ENCODE measurements around the gene F2.
"Not testable (repeated sequence)": the region's sequence is repeated elsewhere in the genome, so short reads cannot be mapped to it uniquely, and the experiment has no call there.

Gene F2

DNA sequence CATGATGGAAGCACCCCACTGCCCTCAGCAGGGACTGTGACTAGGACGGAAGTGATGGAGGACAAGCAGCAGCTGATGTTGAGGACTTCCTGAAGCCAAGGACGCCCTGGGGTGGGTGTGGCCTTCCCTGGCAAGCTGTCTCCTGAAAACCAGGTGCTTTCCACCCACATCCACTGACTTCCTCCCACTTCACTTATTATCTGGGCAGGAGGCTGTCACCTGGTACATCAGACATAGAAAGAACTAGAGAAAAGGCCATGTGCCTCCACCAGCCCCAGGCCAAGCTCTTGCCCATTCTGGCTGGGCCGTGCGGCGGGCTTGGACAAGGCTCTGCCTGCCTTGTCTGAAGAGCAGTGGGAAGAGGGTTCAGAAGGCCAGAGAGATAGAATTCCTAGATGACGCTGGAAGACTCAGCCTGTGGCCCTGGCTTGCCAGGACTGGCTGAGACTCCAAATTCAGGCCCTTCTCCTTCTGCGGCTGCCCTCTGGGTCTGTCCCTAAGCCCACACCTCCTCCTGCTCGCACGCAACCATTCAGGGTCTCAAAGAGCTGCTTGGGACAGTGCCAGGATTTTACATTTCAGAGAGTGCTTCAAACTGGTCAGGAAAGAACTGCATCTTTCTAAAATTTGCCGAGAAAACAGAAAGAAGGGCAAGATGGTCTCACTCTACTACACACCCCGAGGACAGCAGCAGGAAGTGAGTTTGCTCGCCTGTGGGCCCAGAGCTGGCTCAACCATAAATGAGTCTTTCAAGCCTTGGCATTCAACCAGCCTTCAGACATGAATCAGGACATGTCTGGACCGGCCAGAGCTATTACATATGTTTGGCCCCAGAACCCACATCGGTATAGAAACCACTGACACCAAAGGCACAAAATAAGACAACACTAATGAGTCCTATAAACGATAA lies 31.9 kb upstream of the F2 start:
- FAIRE-seq: no peak

DNA sequence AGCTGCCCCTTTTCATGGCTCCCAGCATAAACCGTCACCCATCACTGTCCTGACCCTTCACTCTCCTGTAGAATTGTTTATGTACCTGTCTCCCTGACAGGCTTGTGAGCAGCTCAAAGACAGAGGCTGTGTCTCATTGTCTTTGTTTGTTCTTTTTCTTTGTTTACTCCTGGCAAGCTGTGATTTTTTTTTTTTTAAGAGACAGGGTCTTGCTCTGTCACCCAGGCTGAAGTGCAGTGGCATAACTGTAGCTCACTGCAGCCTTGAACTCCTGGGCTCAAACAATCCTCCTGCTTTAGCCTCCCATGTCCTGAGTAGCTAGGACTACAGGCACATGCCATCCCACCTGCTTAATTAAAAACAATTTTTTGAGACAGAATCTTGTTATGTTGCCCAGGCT lies 28.3 kb upstream of the F2 start:
- FAIRE-seq: no peak

DNA sequence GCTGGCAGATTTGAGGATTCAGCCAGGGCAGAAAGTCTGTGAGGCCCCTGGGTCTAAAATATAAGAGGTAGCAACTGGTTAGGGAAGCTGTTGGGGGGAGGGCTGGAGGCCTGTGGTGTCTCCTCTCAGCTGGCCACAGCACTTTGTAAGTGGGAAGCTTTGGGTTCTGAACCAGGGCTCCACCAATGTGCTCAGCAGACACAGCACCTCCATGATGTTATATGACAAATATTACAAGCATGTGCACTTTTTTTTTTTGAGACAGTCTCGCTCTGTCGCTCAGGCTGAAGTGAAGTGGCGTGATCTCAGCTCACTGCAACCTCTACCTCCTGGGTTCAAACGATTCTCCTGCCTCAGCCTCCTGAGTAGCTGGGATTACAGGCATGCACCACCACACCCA lies 26.6 kb upstream of the F2 start:
- no peak for FAIRE-seq

DNA sequence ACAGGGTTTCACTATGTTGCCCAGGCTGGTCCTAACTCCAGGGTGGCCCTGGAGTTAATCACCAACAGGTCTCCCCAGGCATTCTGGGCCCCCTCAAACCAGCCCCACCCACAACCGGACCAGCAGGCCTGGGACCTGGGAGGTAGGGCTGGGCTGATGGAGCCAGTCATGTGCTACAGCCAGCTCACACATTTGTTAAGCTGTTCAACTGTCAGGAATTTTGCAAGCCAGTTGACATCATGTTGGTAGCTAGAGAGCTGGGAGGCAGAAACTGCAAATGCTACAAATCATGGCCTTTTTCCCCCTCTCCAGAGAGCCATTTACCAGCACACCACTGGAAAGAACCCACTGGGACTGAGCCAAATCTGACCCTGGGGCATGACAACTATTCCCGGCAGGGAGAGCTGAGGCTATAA lies 25.4 kb upstream of the F2 start:
- FAIRE-seq: no peak

DNA sequence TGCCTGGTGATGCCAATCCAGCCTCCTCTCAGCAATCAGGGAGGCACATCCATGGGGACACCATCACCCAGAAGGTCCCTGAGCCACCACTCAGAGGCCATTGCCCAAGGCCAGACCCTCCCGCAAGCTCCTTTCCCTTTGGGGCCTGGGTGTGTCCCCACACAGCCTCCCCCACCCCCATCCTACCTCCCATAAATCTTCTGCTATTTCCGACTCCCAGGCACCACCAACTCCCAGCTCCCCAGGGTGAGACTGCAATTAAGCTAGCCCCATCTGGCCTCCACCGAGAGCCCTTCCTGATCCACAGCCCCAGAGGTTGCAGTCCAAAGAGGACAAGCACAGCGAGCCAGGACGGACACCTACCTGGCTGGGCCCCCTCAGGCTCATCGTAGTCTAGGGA lies 24.9 kb upstream of the F2 start:
- no peak for FAIRE-seq

DNA sequence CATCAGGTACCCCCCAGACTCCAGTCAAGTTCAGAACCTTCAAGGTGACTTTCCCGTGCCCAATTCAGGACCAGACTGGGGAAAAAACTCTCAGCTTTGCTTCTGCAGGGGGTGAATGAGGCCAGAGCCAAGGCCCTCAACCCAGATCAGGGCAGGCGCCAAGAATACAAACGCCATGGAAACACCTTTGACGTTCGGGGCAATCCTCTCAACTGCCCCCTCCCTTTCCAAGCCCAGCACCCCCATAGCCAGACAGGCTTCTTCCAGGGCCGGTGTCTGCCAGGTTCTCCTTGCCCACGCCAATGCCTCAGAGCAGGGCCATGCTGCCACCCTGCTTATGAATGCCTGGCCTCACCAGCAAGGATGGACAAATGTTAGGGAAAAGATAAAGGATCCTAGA lies 24.4 kb upstream of the F2 start:
- FAIRE-seq: no peak

DNA sequence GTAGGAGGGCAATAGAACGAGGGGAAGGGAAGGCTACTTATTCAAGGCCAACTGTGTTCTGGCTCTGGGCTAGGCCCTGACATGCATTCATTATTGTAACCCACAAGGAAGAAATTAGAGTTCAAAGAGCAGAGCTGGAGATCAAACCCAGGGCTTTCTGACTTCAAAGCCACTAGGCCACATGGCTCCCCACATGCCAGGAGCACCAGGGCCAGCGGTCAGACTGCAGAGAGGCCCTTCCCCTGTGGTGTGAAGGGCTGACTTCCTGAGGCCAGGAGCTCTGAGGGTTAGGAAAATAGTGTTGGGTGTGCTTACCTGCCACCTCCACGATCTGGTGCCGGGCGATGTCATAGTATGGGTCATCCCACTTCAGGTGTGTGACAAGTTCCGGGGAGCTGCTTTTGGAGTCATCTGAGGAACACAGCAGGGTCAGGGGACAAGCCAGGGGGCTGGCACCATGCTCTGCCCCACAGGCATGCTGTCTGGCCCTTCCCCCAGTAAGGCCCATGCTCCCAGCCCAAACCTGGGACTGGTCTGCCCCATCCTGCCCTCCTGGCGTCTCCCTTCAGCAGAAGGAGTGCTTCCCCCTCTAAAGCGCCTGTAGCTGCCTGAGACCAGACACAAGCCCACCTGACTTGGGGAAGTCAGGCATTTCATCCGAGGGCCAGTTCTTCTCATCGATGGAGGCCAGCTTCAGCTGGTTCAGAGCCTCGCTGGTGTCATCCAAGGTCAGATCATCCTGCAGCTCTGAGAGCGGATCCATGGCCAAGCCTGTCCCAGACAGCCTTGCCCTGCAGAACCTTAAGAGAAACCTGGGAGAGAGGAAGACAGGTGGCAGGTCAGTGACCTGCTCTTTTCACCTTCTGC lies 23.4 kb upstream of the F2 start:
- FAIRE-seq: no peak

DNA sequence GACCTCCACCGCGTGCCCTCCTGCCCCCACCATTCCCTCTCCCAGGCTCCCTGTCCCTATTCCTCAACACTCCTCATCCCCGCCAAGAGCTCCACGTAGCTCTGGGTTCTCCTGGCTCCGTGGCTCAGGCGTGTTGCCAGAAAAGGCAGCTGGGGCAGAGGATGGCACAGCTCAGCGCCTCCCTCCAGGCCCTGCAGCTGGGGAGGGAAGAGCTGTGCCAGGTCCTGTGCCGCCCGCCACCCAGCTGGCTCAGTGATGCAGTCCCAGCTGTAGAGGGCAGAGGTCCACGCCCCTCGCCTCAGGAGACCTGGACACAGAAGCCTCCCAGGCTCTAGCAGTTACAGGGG lies 22.8 kb upstream of the F2 start:
- no peak for FAIRE-seq

DNA sequence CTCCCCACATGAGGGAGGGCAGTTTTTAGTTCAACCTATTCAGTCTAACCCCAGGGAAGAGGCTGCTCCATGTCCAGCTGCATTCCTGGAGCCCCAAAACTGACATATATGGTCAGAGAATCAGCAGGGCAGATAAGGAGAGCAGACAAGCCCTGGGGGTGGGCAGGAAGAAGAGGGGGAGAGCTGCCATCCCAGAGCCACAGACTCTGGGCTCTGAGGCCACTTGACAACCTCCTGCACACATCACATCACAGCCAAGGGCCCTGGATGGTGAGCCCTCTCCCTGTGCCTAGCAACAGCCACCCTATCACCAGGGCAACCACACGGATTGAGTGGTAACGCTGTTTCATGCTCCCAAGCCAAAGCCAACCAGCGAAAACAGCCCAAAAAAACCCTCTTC lies 21.7 kb upstream of the F2 start:
- FAIRE-seq: no peak

DNA sequence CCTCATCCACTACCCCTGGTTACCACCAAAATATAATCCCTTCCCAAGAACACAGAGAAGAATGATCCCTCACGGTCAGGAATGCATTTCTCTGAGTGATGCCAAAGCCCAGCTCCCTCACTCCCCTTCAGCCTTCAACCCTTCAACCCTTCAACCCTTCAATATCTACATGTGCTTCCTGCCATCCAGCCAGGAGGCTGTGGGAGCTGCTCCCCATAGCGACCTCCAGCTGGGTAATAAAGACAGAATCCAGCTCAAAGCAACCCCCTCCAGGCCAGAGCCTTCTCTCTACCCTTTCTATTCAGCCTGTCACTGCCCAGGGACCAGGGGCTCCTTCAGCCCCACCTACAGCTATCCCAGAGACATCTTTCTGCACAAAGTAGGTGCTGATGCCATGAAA lies 21.3 kb upstream of the F2 start:
- FAIRE-seq: no peak

DNA sequence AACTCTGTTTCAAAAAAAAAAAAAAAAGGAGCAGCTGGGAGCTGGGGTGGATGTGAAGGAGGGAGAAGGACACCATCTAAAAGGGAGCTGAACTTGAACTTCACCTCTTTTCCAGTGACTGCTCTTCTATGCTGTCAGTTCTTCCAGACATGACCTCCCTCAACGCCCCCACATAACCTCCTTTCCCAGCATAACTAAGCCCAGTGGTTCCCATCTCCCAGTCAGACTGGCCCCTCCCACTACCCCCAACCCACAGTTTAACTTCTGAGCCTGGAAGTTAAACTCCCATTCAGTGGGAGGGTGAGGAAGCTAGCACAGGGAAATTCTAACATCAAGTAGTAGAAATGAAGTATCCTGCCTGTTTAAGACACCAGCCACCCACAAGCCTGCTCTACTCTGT lies 20.4 kb upstream of the F2 start:
- FAIRE-seq: no peak

DNA sequence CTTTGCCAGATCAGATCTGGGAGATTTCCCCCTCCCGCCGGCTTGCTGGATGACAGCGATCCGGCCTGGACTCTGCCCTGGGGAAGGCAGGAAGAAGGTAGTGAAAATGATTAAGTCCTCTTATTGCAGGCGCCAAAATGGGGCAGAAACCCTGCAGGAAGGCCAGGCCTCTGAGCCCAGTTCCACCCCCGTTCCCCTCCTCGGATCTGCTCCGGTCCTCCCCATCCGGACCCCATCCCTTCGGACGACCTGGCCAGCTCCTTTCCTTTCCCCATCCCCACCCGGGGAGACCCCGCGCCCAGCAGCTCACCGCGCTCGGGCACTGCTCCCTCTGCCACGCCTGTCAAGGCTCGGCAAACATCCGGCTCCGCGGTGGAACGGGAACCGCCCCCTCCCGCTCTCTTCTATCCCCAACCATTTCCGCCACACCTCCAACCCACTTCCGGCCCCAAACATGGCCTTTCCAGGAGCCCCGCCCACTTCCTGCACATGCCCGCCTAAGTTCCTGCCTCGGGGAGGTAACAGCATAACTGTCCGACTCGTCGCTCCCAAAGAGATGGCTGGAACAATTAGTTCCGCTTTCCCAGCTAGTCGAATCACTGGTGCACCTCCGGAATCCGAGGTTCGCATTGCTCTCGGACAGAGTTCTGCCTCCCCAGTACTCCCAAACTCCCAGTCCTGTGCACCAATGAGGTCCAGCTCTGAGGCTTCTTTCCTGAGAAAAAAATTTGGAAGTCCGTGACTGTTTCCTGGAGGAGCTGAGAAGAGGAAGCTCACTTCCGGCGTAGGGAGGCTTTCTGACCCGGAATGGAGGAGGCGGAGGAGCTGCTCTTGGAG lies 18.6 kb upstream of the F2 start, which contains the start of the genes ARHGAP1 and ZNF408:
Gene ARHGAP1 (minus strand): TSS at position 379 of the 837 bp plus-strand sequence. CDS start 4,512 bp downstream, outside the sequence.
Gene ZNF408 (plus strand): TSS at position 791 of the 837 bp plus-strand sequence. CDS start 17 bp downstream, at position 808.
- peak; percentile 86 for FAIRE-seq

DNA sequence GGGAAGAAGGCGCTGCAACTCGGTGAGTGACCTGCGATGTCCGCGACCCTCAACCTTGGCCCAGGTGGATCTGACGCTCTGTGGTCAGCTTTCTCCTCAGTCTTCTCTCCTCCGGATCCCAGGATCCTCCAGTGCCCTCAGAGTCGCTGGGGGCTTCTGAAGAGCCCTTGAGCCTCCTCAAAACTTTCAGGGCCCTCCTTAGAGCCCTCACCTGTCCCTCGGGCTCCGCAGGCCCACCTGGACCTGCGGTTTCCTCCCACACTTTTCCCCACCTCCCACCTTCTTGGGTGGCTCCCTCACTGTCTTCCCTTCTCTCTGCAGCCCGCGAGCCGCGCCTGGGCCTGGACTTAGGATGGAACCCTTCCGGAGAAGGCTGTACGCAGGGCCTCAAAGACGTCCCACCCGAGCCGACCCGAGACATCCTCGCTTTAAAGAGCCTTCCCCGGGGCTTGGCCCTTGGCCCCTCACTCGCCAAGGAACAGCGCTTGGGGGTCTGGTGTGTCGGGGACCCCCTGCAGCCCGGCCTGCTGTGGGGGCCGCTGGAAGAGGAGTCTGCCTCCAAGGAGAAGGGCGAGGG lies 17.8 kb upstream of the F2 start:
- no peak for FAIRE-seq

DNA sequence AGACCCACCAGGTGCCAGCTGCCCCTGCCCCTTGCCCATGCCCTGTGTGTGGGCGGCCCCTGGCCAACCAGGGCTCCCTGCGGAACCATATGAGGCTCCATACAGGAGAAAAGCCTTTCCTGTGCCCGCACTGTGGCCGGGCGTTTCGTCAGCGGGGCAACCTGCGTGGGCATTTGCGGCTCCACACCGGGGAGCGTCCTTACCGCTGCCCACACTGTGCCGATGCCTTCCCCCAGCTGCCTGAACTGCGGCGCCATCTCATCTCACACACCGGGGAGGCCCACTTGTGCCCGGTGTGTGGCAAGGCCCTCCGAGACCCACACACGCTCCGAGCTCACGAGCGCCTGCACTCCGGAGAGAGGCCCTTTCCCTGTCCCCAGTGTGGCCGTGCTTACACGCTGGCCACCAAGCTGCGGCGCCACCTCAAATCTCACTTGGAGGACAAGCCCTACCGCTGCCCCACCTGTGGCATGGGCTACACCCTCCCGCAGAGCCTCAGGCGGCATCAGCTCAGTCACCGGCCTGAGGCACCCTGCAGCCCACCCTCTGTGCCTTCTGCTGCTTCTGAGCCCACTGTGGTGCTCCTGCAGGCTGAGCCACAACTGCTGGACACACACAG lies 13.8 kb upstream of the F2 start:
- no peak for FAIRE-seq

DNA sequence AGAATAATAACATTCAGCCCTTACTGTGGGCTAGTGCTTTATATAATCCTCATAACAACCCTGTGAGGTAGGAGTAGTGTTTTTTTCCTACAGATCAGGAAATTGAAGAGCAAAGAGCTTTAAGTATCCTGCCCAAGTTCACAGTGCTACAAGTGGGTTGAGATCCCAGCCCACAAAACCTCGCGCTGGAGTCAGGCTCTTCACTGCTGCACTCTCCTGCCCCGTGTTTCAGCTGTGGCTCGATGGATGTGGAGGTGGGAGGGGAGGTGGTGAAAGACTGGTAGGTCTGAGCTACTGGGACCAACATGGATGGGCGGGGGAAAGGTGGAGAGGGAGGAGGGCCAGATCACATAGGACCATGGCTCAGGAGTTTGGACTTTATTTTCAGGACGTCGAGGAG lies 12.1 kb upstream of the F2 start:
- no peak for FAIRE-seq

DNA sequence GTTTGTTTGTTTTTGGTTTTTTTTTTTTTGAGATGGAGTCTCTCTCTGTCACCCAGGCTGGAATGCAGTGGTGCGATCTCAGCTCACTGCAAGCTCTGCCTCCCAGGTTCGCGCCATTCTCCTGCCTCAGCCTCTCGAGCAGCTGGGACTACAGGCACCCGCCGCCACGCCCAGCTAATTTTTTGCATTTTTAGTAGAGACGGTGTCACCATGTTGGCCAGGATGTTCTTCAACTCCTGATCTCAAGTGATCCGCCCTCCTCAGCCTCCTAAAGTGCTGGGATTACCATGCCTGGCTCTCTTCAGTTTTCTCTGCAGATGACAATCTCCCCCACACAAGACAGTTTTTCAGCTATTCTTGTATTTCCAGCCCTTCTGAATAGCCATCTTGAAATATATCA lies 9.7 kb upstream of the F2 start:
- FAIRE-seq: not testable (repeated sequence)

DNA sequence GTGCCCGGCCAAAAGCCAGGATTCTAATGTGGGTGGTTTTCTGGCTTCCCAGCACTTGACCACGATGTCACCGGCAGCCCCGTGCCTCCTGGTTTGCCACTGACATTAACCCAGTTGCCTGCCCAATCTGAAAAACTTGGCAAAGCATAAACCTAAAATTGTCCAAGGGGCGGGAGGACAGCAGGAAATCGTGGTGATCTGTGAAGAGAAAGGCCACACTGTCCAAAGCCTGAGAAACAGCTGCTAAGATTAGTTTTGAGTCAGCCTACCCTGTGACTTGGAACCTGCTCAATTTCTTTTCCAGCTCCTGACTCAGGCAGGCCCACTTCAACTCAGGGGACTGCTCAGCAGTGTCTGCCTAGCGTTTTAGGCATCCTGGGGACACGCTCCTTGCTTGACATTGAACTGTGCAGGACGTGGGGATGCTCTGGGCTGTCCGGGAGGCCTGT lies 8.2 kb upstream of the F2 start:
- FAIRE-seq: no peak

DNA sequence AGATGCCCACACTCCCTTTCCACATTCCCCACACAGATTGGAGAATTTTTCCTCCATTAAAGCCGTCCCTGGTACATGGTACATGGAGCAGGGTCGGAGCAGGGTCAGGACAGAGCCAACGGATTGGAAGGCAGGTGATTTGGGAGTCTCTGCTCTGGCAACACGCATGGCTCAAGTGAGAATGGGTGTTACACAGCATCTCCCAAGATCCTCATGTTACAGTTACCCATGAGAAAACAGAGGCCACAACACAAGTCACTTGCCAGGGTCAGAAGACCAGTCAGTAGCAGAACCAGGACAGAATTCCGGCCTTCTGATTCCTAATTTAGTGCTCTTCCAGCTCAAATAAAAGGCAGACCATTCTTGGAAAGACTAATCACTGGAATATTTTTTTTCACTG lies 7.7 kb upstream of the F2 start:
- no peak for FAIRE-seq

DNA sequence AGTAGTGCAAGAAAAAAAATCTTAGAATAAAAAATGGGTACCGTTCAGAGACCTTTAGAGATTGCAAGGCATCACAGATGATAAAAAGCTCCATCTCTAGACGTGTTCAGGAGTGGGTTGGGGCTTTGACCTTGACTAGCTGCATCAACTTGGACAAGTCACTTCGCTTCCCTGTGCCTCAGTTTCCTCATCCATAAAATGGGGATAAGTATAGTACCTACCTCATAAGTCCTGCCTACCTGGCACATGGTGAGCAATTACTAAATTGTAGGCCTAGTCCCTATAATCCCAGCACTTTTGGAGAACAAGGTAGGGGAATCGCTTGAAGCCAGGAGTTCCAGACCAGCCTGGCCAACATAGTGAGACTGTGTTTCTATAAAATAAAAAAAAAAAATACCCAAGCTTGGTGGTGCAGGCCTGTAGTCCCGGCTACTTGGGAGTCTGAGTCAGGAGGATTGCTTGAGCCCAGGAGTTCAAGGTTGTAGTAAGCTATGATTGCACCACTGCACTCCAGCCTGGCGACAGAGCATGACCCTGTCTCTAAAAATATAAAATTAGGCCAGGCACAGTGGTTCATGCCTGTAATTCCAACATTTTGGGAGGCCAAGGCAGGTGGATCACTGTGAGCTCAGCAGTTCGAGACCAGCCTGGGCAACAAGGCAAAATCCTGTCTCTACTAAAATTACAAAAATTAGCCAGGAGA lies 6.0 kb upstream of the F2 start:
- FAIRE-seq: no peak

DNA sequence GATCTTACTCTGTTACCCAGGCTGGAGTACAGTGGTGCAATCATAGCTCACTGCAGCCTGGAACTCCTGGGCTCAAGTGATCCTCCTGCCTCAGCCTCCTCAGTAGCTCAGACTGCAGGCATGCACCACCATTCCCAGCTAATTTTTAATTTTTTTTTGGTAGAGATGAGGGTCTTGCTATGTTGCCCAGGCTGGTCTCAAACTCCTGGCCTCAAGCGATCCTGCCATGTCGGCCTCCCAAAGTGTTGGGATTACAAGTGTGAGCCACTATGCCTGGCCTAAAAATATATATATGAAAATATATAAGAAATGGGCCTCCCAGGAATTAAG lies 1.2 kb upstream of the F2 start:
- not testable (repeated sequence) for FAIRE-seq
